HepG2 (cell line): ENCODE measurements around the gene COA3. TPM values are rescaled to one million over a fixed set of nuclear protein-coding genes. Genes with fewer than 3 reads are reported as not detected.
A peak's percentile ranks its signal among the peaks of the same experiment; 100 is the strongest.

Source experiments
- FOXA1 ChIP-seq, 2 experiments: fragments of 450-650 bp in 1 of 2; sonication (generic) in 1 of 2; formaldehyde crosslinking in 1 of 2; IDR thresholded peaks; 2 replicates each; pipeline versions ENCODE4 v1.4.0 to v1.6.1; 2016 to 2020; ENCODE audit warnings: missing genetic modification reagents in 1 of 2
- HDAC1 ChIP-seq: sonication (generic); formaldehyde crosslinking; IDR thresholded peaks from 2 replicates; pipeline ENCODE4 v1.5.1; 2020; ENCODE audit warnings: mild to moderate bottlenecking, missing genetic modification reagents
- KLF16 ChIP-seq, 2 experiments: sonication (generic) in 1 of 2; formaldehyde crosslinking in 1 of 2; IDR thresholded peaks; 2 replicates each; pipeline versions ENCODE4 v1.6.1 to v1.8.0; 2016 to 2023; ENCODE audit warnings: missing genetic modification reagents in 2 of 2, missing compliant biosample characterization in 1 of 2
- NR1H2 ChIP-seq: sonication (generic); formaldehyde crosslinking; IDR thresholded peaks from 2 replicates; pipeline ENCODE4 v1.8.1; 2022; ENCODE audit warnings: low read depth, missing genetic modification reagents, borderline replicate concordance
- NR2F1 ChIP-seq, 2 experiments: fragments of 450-650 bp in 1 of 2; formaldehyde crosslinking in 1 of 2; IDR thresholded peaks; 2 replicates each; pipeline versions ENCODE4 v1.5.0 to v1.6.1; 2016 to 2020; ENCODE audit warnings: mild to moderate bottlenecking in 1 of 2, missing compliant biosample characterization in 1 of 2, missing genetic modification reagents in 1 of 2, moderate library complexity in 1 of 2
- RNF2 ChIP-seq: fragments of 450-650 bp; conservative IDR thresholded peaks from 2 replicates; pipeline ENCODE4 v1.6.1; 2016; ENCODE audit warnings: low read depth
- ZBTB38 ChIP-seq: sonication (generic); formaldehyde crosslinking; IDR thresholded peaks from 2 replicates; pipeline ENCODE4 v1.5.1; 2020; ENCODE audit warnings: mild to moderate bottlenecking, missing genetic modification reagents
- ZNF501 ChIP-seq: sonication (generic); formaldehyde crosslinking; IDR thresholded peaks from 2 replicates; pipeline ENCODE4 v1.5.1; 2020; ENCODE audit warnings: mild to moderate bottlenecking, moderate library complexity, missing genetic modification reagents
- ZNF557 ChIP-seq: sonication (generic); formaldehyde crosslinking; IDR thresholded peaks from 2 replicates; pipeline ENCODE4 v1.4.0; 2020; ENCODE audit warnings: missing genetic modification reagents
- ZNF724P ChIP-seq: sonication (generic); formaldehyde crosslinking; IDR thresholded peaks from 2 replicates; pipeline ENCODE4 v1.8.0; 2022; ENCODE audit warnings: missing genetic modification reagents, borderline replicate concordance
- polyA plus RNA-seq, 8 experiments: library from polyadenylated mRNA; depleted of rRNA in 3 of 8; stranded (reverse) in 7 of 8; unstranded in 1 of 8; fragments of >200 nt; fragmentation: Illumina TruSeq in 4 of 8; extraction: Trizol in 4 of 8; gene quantifications; 2 replicates each; pipeline versions ENCODE4 v1.2.1 to v1.2.3, GENCODE V29; 2011 to 2016; ENCODE audit warnings: low read depth in 4 of 8, missing spikeins in 1 of 8, mixed read lengths in 1 of 8; ENCODE audit not compliant: insufficient read depth in 1 of 8
- total RNA-seq, 5 experiments: library from RNA; depleted of rRNA; stranded (reverse); fragments of >200 nt; fragmentation: Illumina TruSeq; extraction: Trizol; gene quantifications; 2 replicates each; pipeline ENCODE4 v1.2.3, GENCODE V29; 2016; ENCODE audit warnings: low read depth in 1 of 5
- TF ChIP-seq, protein P1 (sequence below): sonication (generic); formaldehyde crosslinking; IDR thresholded peaks from 2 replicates; pipeline ENCODE4 v1.4.0; 2020; ENCODE audit warnings: missing genetic modification reagents
- TF ChIP-seq, protein P2 (sequence below): sonication (generic); formaldehyde crosslinking; IDR thresholded peaks from 2 replicates; pipeline ENCODE4 v1.4.0; 2020; ENCODE audit warnings: mild to moderate bottlenecking, low read depth, missing genetic modification reagents
- TF ChIP-seq, protein P3 (sequence below): IDR thresholded peaks from 2 replicates; pipeline ENCODE4 v1.6.1; 2016; ENCODE audit warnings: low read depth
- TF ChIP-seq, protein P4 (sequence below): sonication (generic); formaldehyde crosslinking; IDR thresholded peaks from 2 replicates; pipeline ENCODE4 v1.4.0; 2020; ENCODE audit warnings: missing genetic modification reagents

Gene COA3
- total and polyA plus RNA-seq, 2 of the 13 experiments (the other 11 are each of a cell fraction or from before 2014, with no cell fraction given) = 133 to 202 TPM

DNA sequence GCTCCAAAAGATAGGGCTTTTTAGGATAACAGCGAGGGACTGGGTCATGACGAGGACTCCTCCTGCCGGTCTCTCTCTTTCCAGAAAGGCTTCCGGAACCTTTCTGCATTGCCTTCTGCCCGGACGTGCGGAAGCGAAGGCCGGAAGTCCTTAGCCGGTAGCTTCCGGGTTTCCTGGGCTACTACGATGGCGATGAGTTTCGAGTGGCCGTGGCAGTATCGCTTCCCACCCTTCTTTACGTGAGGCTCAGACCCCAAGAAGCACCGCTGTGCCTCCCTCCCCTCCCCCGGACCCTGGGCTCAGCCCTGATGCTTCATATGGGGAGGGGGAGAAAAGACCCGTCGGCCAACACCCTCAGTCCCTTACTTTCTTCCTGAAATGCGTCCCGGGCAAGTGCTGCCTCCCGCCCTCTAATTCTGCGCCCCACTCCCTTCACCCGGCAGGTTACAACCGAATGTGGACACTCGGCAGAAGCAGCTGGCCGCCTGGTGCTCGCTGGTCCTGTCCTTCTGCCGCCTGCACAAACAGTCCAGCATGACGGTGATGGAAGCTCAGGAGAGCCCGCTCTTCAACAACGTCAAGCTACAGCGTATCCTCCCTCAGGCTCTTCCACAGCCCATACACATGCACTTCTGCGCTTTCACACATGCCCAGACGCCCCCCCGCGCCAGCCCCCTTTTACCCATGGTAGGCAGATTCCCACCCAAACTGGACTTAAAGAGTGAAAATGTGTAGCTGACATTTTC is 25.0 kb downstream of the COA3 start, which contains the start of gene VPS25 (continued):
- TF ChIP-seq, protein P1, sequence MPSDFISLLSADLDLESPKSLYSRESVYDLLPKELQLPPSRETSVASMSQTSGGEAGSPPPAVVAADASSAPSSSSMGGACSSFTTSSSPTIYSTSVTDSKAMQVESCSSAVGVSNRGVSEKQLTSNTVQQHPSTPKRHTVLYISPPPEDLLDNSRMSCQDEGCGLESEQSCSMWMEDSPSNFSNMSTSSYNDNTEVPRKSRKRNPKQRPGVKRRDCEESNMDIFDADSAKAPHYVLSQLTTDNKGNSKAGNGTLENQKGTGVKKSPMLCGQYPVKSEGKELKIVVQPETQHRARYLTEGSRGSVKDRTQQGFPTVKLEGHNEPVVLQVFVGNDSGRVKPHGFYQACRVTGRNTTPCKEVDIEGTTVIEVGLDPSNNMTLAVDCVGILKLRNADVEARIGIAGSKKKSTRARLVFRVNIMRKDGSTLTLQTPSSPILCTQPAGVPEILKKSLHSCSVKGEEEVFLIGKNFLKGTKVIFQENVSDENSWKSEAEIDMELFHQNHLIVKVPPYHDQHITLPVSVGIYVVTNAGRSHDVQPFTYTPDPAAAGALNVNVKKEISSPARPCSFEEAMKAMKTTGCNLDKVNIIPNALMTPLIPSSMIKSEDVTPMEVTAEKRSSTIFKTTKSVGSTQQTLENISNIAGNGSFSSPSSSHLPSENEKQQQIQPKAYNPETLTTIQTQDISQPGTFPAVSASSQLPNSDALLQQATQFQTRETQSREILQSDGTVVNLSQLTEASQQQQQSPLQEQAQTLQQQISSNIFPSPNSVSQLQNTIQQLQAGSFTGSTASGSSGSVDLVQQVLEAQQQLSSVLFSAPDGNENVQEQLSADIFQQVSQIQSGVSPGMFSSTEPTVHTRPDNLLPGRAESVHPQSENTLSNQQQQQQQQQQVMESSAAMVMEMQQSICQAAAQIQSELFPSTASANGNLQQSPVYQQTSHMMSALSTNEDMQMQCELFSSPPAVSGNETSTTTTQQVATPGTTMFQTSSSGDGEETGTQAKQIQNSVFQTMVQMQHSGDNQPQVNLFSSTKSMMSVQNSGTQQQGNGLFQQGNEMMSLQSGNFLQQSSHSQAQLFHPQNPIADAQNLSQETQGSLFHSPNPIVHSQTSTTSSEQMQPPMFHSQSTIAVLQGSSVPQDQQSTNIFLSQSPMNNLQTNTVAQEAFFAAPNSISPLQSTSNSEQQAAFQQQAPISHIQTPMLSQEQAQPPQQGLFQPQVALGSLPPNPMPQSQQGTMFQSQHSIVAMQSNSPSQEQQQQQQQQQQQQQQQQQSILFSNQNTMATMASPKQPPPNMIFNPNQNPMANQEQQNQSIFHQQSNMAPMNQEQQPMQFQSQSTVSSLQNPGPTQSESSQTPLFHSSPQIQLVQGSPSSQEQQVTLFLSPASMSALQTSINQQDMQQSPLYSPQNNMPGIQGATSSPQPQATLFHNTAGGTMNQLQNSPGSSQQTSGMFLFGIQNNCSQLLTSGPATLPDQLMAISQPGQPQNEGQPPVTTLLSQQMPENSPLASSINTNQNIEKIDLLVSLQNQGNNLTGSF (CRISPR knock-in tag) = 0 out of 2 replicates have a peak, but pooled peaks have one; percentile 58
- TF ChIP-seq RNF2 = no peak
- no peak for TF ChIP-seq FOXA1 (IDR thresholded peaks at IDR 0.05)
- peak; percentile 35; the same call in 1 of the 2 replicates for TF ChIP-seq FOXA1 (CRISPR knock-in tag; IDR thresholded peaks at IDR 0.05)
- peak in 1 of 2 experiments; percentile 17; a peak in 1 of 4 replicates for TF ChIP-seq NR2F1 (CRISPR knock-in tag; IDR thresholded peaks at IDR 0.05)
- TF ChIP-seq NR1H2 (CRISPR knock-in tag) = peak; percentile 91; the same call in 1 of the 2 replicates
- peak; percentile 64; the same call in 1 of the 2 replicates for TF ChIP-seq ZBTB38 (CRISPR knock-in tag)
- TF ChIP-seq, protein P2, sequence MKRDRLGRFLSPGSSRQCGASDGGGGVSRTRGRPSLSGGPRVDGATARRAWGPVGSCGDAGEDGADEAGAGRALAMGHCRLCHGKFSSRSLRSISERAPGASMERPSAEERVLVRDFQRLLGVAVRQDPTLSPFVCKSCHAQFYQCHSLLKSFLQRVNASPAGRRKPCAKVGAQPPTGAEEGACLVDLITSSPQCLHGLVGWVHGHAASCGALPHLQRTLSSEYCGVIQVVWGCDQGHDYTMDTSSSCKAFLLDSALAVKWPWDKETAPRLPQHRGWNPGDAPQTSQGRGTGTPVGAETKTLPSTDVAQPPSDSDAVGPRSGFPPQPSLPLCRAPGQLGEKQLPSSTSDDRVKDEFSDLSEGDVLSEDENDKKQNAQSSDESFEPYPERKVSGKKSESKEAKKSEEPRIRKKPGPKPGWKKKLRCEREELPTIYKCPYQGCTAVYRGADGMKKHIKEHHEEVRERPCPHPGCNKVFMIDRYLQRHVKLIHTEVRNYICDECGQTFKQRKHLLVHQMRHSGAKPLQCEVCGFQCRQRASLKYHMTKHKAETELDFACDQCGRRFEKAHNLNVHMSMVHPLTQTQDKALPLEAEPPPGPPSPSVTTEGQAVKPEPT = peak; percentile 64; the same call in 1 of the 2 replicates
- TF ChIP-seq ZNF557 = 0 out of 2 replicates have a peak, but pooled peaks have one; percentile 39
- no peak for TF ChIP-seq ZNF724P (CRISPR knock-in tag)
- peak in 1 of 2 experiments; percentile 99; a peak in 2 of 4 replicates for TF ChIP-seq KLF16 (CRISPR knock-in tag; IDR thresholded peaks at IDR 0.05)
- peak; percentile 66; the same call in 1 of the 2 replicates for TF ChIP-seq ZNF501 (CRISPR knock-in tag)
- TF ChIP-seq, protein P3, sequence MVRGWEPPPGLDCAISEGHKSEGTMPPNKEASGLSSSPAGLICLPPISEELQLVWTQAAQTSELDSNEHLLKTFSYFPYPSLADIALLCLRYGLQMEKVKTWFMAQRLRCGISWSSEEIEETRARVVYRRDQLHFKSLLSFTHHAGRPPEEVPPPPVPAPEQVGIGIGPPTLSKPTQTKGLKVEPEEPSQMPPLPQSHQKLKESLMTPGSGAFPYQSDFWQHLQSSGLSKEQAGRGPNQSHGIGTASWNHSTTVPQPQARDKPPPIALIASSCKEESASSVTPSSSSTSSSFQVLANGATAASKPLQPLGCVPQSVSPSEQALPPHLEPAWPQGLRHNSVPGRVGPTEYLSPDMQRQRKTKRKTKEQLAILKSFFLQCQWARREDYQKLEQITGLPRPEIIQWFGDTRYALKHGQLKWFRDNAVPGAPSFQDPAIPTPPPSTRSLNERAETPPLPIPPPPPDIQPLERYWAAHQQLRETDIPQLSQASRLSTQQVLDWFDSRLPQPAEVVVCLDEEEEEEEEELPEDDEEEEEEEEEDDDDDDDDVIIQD (CRISPR knock-in tag) = peak; percentile 85
- TF ChIP-seq, protein P4, sequence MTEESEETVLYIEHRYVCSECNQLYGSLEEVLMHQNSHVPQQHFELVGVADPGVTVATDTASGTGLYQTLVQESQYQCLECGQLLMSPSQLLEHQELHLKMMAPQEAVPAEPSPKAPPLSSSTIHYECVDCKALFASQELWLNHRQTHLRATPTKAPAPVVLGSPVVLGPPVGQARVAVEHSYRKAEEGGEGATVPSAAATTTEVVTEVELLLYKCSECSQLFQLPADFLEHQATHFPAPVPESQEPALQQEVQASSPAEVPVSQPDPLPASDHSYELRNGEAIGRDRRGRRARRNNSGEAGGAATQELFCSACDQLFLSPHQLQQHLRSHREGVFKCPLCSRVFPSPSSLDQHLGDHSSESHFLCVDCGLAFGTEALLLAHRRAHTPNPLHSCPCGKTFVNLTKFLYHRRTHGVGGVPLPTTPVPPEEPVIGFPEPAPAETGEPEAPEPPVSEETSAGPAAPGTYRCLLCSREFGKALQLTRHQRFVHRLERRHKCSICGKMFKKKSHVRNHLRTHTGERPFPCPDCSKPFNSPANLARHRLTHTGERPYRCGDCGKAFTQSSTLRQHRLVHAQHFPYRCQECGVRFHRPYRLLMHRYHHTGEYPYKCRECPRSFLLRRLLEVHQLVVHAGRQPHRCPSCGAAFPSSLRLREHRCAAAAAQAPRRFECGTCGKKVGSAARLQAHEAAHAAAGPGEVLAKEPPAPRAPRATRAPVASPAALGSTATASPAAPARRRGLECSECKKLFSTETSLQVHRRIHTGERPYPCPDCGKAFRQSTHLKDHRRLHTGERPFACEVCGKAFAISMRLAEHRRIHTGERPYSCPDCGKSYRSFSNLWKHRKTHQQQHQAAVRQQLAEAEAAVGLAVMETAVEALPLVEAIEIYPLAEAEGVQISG (CRISPR knock-in tag) = peak; percentile 96
- peak; percentile 82 for TF ChIP-seq HDAC1 (CRISPR knock-in tag)
